A549 (cell line): ENCODE data around the gene KRTAP26-1. TPM values are rescaled to one million over a fixed set of nuclear protein-coding genes. Genes with fewer than 3 reads are reported as not detected.

Experiments
- ATAC-seq, 2 experiments: fragments of 200-7000 bp in 1 of 2; fragments of >200 bp in 1 of 2; cut with Nextera tagmentation in 1 of 2; cut with Tn5 transposase in 1 of 2; 3 replicates each; pipeline versions ENCODE4 v1.8.0 to v1.9.1; 2018 to 2020; ENCODE audit warnings: mild to moderate bottlenecking in 1 of 2, moderate library complexity in 1 of 2
- CTCF ChIA-PET: fragments of 300-600 bp; sonication (Branson Sonifier 250); formaldehyde crosslinking; extraction: SDS; loops from one replicate; lab custom pipeline; 2021; ENCODE audit warnings: antibody characterized with exemption, inconsistent platforms; lab: Yijun Ruan, JAX
- POLR2A ChIA-PET: fragments of 350-600 bp; formaldehyde crosslinking; extraction: SDS; loops from one replicate; lab custom pipeline; 2021; ENCODE audit warnings: antibody characterized with exemption, inconsistent platforms; lab: Yijun Ruan, JAX
- DNase-seq, 2 experiments: peaks; one replicate each; pipeline versions ENCODE4 v3.0.0 to v3.0.0-alpha.2; 2011 to 2016; ENCODE audit warnings: low read depth in 1 of 2, low spot score in 1 of 2
- FAIRE-seq: peaks from 2 replicates; lab custom pipeline; 2011; peaks lifted over from hg19 to GRCh38; lab: Jason Lieb, UNC
- H3K27ac ChIP-seq, 2 experiments: fragments of >200 bp; sonication (Bioruptor Twin); formaldehyde crosslinking; 3 replicates each; pipeline ENCODE4 v1.5.1; 2016 to 2017
- H3K4me1 ChIP-seq: fragments of >200 bp; sonication (Bioruptor Twin); formaldehyde crosslinking; 3 replicates; pipeline ENCODE4 v1.6.1; 2016
- H3K4me2 ChIP-seq: fragments of >200 bp; sonication (Bioruptor Twin); formaldehyde crosslinking; 3 replicates; pipeline ENCODE4 v1.6.1; 2016
- H3K4me3 ChIP-seq: fragments of >200 bp; sonication (Bioruptor Twin); formaldehyde crosslinking; 3 replicates; pipeline ENCODE4 v1.5.1; 2016
- H3K9me3 ChIP-seq: fragments of >200 bp; sonication (Bioruptor Twin); formaldehyde crosslinking; 3 replicates; pipeline ENCODE4 v1.6.1; 2016
- BCL3 ChIP-seq: fragments of >200 bp; sonication (Bioruptor Twin); formaldehyde crosslinking; IDR thresholded peaks from 3 replicates; pipeline ENCODE4 v1.6.1; 2016
- CBX8 ChIP-seq: fragments of 200-600 bp; sonication (generic); IDR thresholded peaks from 2 replicates; pipeline ENCODE4 v1.6.1; 2016
- CEBPB ChIP-seq, 2 experiments: fragments of >200 bp in 1 of 2; sonication (Bioruptor Twin) in 1 of 2; formaldehyde crosslinking in 1 of 2; IDR thresholded peaks; 2 replicates each; pipeline ENCODE4 v1.6.1; 2012 to 2016
- CTCF ChIP-seq: fragments of >200 bp; sonication (Bioruptor Twin); formaldehyde crosslinking; IDR thresholded peaks from 3 replicates; pipeline ENCODE4 v1.5.1; 2016
- ELK1 ChIP-seq: fragments of 150-350 bp; IDR thresholded peaks from 2 replicates; pipeline ENCODE4 v1.6.1; 2014; ENCODE audit warnings: low read depth, mild to moderate bottlenecking, low read length
- EP300 ChIP-seq, 2 experiments: fragments of >200 bp; sonication (Bioruptor Twin); formaldehyde crosslinking; IDR thresholded peaks; 2 replicates in 1 of 2; 3 replicates in 1 of 2; pipeline ENCODE4 v1.6.1; 2016 to 2017
- FOSB ChIP-seq: fragments of 250-450 bp; sonication (Bioruptor Pico); IDR thresholded peaks from 2 replicates; pipeline ENCODE4 v1.5.0; 2020; ENCODE audit warnings: mild to moderate bottlenecking, moderate library complexity
- HOXA7 ChIP-seq: fragments of 250-450 bp; sonication (Bioruptor Pico); IDR thresholded peaks from 2 replicates; pipeline ENCODE4 v1.5.0; 2020; ENCODE audit warnings: mild to moderate bottlenecking, moderate library complexity
- HOXB13 ChIP-seq: fragments of 250-450 bp; sonication (Bioruptor Pico); IDR thresholded peaks from 2 replicates; pipeline ENCODE4 v1.5.0; 2020; ENCODE audit warnings: low read depth, mild to moderate bottlenecking, moderate library complexity
- HOXB5 ChIP-seq: fragments of 250-450 bp; sonication (Bioruptor Pico); IDR thresholded peaks from 2 replicates; pipeline ENCODE4 v1.5.0; 2020; ENCODE audit warnings: mild to moderate bottlenecking, moderate library complexity
- KDM5A ChIP-seq: fragments of 200-600 bp; sonication (generic); IDR thresholded peaks from 2 replicates; pipeline ENCODE4 v1.6.1; 2016; ENCODE audit warnings: antibody characterized with exemption, mild to moderate bottlenecking
- MAFK ChIP-seq: fragments of 450-650 bp; IDR thresholded peaks from 2 replicates; pipeline ENCODE4 v1.6.1; 2014; ENCODE audit not compliant: partially characterized antibody
- NPAS2 ChIP-seq: fragments of 250-450 bp; sonication (Bioruptor Pico); IDR thresholded peaks from 2 replicates; pipeline ENCODE4 v1.8.0; 2022; ENCODE audit warnings: mild to moderate bottlenecking, moderate library complexity, borderline replicate concordance
- PBX3 ChIP-seq: IDR thresholded peaks from 2 replicates; pipeline ENCODE4 v1.6.1; 2012
- PHF8 ChIP-seq: fragments of 200-600 bp; sonication (generic); IDR thresholded peaks from 2 replicates; pipeline ENCODE4 v1.6.1; 2016; ENCODE audit warnings: low read depth, mild to moderate bottlenecking, antibody characterized with exemption, moderate library complexity, borderline replicate concordance
- RARB ChIP-seq: fragments of 250-450 bp; sonication (Bioruptor Pico); IDR thresholded peaks from 2 replicates; pipeline ENCODE4 v1.8.0; 2021; ENCODE audit warnings: mild to moderate bottlenecking, moderate library complexity
- RCOR1 ChIP-seq: fragments of 150-350 bp; IDR thresholded peaks from 2 replicates; pipeline ENCODE4 v1.6.1; 2014; ENCODE audit warnings: antibody characterized with exemption, low read length, low read depth
- RNF2 ChIP-seq: fragments of 200-600 bp; sonication (generic); IDR thresholded peaks from 2 replicates; pipeline ENCODE4 v1.6.1; 2016; ENCODE audit warnings: low read depth, mild to moderate bottlenecking, antibody characterized with exemption, moderate library complexity, borderline replicate concordance
- SMC3 ChIP-seq: fragments of >200 bp; sonication (Bioruptor Twin); formaldehyde crosslinking; IDR thresholded peaks from 3 replicates; pipeline ENCODE4 v1.6.1; 2018; ENCODE audit warnings: inconsistent platforms
- TP53 ChIP-seq: fragments of 250-450 bp; sonication (Bioruptor Pico); IDR thresholded peaks from 2 replicates; pipeline ENCODE4 v1.5.0; 2021; ENCODE audit warnings: mild to moderate bottlenecking, moderate library complexity
- ZSCAN20 ChIP-seq: fragments of 250-450 bp; sonication (Bioruptor Pico); IDR thresholded peaks from 2 replicates; pipeline ENCODE4 v1.8.0; 2022; ENCODE audit warnings: mild to moderate bottlenecking, moderate library complexity
- WGBS: methylation state at CpG from one replicate; pipeline ENCODE4 v1.1.6; 2017; ENCODE audit errors: missing lambda C conversion rate; 5-methylcytosine and 5-hydroxymethylcytosine counted together
- polyA plus RNA-seq, 4 experiments: library from polyadenylated mRNA; depleted of rRNA in 3 of 4; stranded (reverse); fragments of >200 nt; fragmentation: RNase III in 1 of 4; extraction: RNeasy Plus Mini Kit Qiagen cat#74134 plus additional on column Dnase treatment in 1 of 4; gene quantifications; 2 replicates in 3 of 4; 3 replicates in 1 of 4; pipeline ENCODE4 v1.2.3, GENCODE V29; 2011 to 2017

Gene KRTAP26-1
- polyA plus RNA-seq, 2 of the 4 experiments (the other 2 are of a cell fraction): not detected

- no peak for FAIRE-seq
- ChIA-PET CTCF (no interaction called here), POLR2A (no interaction called here)
- DNase-seq: no peak
- Histone ChIP-seq H3K4me1 (no peaks in the 10 kb centered on the region), H3K4me3 (no peak overlapping the region), H3K9me3 (no peaks in the 10 kb centered on the region), H3K4me2 (no peak overlapping the region), H3K27ac (no peak overlapping the region)
- TF ChIP-seq TP53 (CRISPR knock-in tag) (no peak), FOSB (CRISPR knock-in tag) (no peak), RCOR1 (no peak), CTCF (no peak), HOXB13 (CRISPR knock-in tag) (no peak), HOXA7 (CRISPR knock-in tag) (no peak), CBX8 (no peak), ELK1 (no peak)
- WGBS: 4% methylated on average over 2 of the region's 2 CpGs
- no peak for ATAC-seq
These were observed 4.4 kb downstream of the KRTAP26-1 start for GRCh38 chr21:30315701-30316100.

- POLR2A ChIA-PET: no interaction called here
- Histone ChIP-seq H3K27ac (no peak overlapping the region), H3K9me3 (no peaks in the 10 kb centered on the region), H3K4me1 (no peaks in the 10 kb centered on the region)
- FAIRE-seq: no peak
- TF ChIP-seq MAFK: no peak
- no peak for TF ChIP-seq BCL3
- no peak for TF ChIP-seq RCOR1
- no peak for TF ChIP-seq HOXA7 (CRISPR knock-in tag)
- no peak for TF ChIP-seq RARB (CRISPR knock-in tag)
- no peak for TF ChIP-seq CBX8
- TF ChIP-seq NPAS2 (CRISPR knock-in tag): no peak
- TF ChIP-seq PHF8: no peak
- TF ChIP-seq CEBPB (IDR thresholded peaks at IDR 0.05): no peak
- TF ChIP-seq ZSCAN20 (CRISPR knock-in tag): no peak
- TF ChIP-seq, all 56 proteins: peak for 0
- DNase-seq (no peak), ATAC-seq (no peak)
- Histone ChIP-seq H3K4me2 (no peak overlapping the region), H3K4me3 (no peak overlapping the region)
- 44% methylated on average over 2 of the region's 2 CpGs for WGBS
- CTCF ChIA-PET: no interaction called here
These were observed 13.2 kb downstream of the KRTAP26-1 start for GRCh38 chr21:30306884-30307283.

GRCh38 chr21:30305136-30305535 is 15.0 kb downstream of the KRTAP26-1 start:
- ATAC-seq (no peak), FAIRE-seq (no peak), DNase-seq (no peak)
- no peak overlapping the region for H3K27ac ChIP-seq
- ChIA-PET POLR2A (no interaction called here), CTCF (no interaction called here)
- no peaks in the 10 kb centered on the region for H3K4me1 ChIP-seq
- TF ChIP-seq HOXB5 (no peak), HOXA7 (CRISPR knock-in tag) (no peak)
- 0% methylated on average over 1 of the region's 1 CpG for WGBS
- H3K4me3 ChIP-seq: no peak overlapping the region
- no peak overlapping the region for H3K4me2 ChIP-seq
- no peaks in the 10 kb centered on the region for H3K9me3 ChIP-seq

- H3K4me2 ChIP-seq: no peak within 1 kb of the TSS
- CTCF ChIA-PET: interaction anchor here (1.0 kb wide), 1 partner anchor 106 kb away, joined by 3 read pairs; no protein-coding TSS in a partner anchor
- POLR2A ChIA-PET: no interaction called here
- no peak within 1 kb of the TSS for H3K27ac ChIP-seq
- DNase-seq: no peak
- ATAC-seq: no peak
- no peak for FAIRE-seq
- 0% methylated on average over 2 of the region's 2 CpGs for WGBS
- H3K9me3 ChIP-seq: no peaks in the 10 kb centered on the region
- no peaks in the 10 kb centered on the region for H3K4me1 ChIP-seq
- TF ChIP-seq EP300 (IDR thresholded peaks at IDR 0.05) (no peak), CTCF (no peak), KDM5A (no peak), HOXB13 (CRISPR knock-in tag) (no peak), SMC3 (no peak), RNF2 (no peak), PBX3 (no peak), RCOR1 (no peak)
- H3K4me3 ChIP-seq: no peak within 1 kb of the TSS
These were observed 30.9 kb downstream of the KRTAP26-1 start, which contains the start of gene KRTAP25-1 for GRCh38 chr21:30289215-30289614. TSS of gene KRTAP25-1 (minus strand) at chr21:30289514. CDS start at chr21:30289490, 24 bp downstream.
